CD4-positive, alpha-beta T cell treated with Interleukin-4 for 1 hour (primary cell): ENCODE results near the gene DBP.
"Not testable (repeated sequence)": the region's sequence is repeated elsewhere in the genome, so short reads cannot be mapped to it uniquely, and the experiment has no call there.

Source experiments
- DNase-seq, 2 donors: peaks; one replicate each; pipeline ENCODE4 v3.0.0-alpha.2; 2020 to 2022

Gene DBP

DNA sequence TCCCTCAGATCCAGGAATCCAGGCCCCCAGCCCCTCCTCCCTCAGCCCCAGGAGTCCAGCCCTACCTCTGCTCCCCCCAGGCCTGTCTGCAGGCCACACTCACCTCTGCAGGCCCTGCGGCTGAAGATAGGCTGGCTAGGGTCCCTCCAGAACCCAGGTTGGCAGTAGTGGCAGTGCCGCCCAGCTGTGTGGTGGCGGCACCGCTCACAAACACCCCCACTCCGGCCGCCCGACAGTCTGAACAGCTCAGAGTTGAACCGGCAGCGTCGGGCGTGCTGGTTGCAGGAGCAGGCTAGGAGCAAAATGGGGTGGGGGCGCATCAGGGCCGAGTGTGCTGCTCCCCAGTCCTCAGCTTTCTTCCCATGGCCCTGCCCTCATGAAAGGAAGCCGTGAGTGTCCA is 27.3 kb upstream of the DBP start:
- DNase-seq = no peak

DNA sequence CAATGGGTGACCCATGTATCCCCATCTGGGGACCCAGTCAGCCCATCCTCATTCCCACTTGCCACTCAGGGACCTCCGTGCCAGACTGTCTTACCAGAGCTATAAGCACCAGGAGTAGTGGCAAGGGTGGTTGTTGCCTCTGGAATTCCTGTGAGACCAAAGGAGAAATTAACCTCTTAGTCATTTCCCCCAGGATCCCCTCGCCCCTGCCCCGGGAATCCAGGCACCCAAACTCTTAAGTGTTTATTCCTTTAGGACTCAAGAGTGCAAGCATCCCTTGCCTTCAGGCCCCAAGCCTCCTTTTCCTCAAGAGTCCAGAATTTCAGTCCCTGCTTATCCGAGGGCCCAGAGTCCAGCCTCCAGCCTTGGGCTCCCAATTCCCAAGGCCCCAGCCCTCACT is 26.5 kb upstream of the DBP start:
- no peak for DNase-seq

DNA sequence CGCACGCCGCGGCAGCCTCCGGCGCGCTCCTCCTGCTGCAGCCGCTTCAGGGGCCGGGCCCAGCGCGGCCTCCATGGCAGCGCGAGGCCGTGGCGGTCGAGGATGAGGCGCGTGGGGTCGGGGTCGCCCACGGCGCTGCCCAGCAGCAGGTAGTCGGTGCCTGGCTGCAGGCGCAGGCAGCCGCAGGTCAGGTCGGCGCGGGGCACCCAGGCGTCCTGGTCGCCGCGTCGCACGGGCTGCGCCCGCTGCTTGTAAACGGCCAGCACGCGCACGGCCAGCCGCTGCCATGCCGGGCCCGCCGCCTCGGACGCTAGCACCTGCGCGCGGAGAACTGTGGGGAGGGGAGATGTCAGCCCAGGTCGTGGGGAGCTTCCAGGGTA is 24.5 kb upstream of the DBP start:
- no peak for DNase-seq

DNA sequence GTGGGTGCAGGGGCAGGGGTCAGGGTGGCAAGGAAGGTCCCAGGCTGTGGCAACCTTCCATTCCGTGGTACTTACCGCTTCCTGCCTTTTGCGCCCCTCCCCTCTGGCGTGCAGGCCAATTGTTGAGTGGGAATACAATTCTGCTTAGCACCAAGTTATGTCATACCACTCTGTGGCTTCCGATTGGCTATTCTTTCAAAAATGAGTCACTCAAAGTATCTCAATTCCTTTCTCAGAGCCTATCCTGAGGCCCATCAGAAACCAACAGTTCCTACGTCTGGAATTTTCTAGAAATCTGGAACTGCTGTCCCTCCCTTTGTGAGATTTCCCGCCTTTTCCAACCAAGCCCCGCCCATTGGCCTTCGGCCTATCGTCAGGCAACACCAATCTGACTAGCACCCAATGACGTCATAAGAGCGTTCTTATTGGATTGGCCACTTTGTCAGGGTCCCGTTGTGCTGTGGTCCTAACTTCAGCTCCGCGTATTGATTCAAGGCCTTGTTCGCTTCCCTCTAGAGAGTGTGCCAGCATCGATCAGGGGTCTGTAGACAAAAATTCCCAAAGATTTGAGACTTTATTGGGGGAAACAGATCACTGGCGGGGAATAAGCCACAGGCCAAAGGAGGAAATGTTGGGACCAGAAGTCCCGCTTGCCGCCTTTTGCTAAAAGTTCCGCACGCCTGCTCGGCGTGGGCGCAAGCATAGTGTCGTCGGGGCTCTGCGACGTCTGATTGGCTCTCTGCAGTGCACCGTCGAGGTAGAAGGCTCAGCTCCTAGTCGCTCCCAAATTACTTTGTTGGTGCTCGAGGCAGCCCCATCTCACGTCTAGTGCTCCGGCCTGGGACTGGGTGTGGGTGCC is 23.9 kb upstream of the DBP start:
- DNase-seq = peak; percentile 88 to 92

- DNase-seq = peak in 1 of 2 donors; percentile 39
Observed at GRCh38 chr19:48659768-48660167, 22.6 kb upstream of the DBP start.

GRCh38 chr19:48658483-48658882 is 21.3 kb upstream of the DBP start:
- no peak for DNase-seq

GRCh38 chr19:48657828-48658227 is 20.6 kb upstream of the DBP start:
- not testable (repeated sequence) for DNase-seq

DNA sequence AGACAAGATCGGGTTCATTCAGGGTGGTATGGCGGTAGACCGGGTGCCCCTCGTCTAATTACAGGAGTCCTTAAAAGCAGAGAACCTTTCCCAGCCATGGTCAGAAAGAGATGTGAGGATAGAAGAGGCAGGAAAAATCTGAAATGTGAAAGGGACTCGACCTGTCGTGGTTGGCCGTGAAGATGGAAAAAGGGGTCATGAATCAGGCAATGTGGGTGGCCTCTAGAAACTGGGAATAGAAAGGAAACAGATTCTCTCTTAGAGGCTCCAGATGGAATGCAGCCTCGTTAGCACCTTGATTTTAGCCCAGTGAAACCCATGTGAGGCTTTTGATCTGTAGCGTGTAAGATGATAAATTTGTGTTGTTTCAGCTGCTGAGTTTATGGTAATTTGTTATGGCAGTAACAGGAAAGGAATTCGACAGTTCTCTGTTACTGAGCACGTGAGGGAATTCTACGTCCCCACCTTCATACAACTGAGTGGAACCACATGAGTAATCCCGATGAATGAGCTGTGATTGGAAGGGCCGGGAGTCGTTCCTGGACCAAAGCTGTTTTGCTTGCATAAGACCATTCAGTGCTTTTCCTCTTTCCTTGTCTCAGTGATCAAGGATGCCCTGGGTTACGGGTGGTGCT is 19.8 kb upstream of the DBP start:
- DNase-seq = no peak

- DNase-seq = no peak
Observed at GRCh38 chr19:48654299-48655059, 17.3 kb upstream of the DBP start.

- DNase-seq = no peak
Observed at GRCh38 chr19:48651683-48652048, 14.5 kb upstream of the DBP start.

GRCh38 chr19:48650974-48651682 is 13.9 kb upstream of the DBP start:
- no peak for DNase-seq

- no peak for DNase-seq
Observed at GRCh38 chr19:48648134-48648533, 11.0 kb upstream of the DBP start.

DNA sequence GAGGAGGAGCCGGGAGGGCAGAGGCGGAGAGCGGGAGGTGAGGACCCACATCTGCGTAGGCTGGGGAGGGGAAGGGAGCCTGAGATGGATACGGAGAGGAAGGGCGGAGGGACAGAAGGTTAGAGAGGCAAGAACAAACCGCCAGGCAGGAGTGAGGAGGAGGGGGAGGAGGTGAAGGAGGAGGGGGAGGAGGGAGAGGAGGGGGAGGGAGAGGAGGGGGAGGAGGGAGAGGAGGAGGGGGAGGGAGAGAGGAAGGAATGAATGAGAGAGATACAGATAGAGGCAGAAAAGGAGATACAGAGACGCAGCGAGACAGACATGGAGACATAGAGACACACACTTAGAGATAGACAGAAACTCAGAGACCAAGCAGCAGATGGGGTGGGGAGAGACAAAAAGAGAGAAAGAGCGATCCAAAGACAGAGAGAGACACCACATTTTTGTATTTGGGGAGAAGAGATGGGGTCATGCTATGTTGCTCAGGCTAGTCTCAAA is 9.6 kb upstream of the DBP start:
- DNase-seq = no peak

DNA sequence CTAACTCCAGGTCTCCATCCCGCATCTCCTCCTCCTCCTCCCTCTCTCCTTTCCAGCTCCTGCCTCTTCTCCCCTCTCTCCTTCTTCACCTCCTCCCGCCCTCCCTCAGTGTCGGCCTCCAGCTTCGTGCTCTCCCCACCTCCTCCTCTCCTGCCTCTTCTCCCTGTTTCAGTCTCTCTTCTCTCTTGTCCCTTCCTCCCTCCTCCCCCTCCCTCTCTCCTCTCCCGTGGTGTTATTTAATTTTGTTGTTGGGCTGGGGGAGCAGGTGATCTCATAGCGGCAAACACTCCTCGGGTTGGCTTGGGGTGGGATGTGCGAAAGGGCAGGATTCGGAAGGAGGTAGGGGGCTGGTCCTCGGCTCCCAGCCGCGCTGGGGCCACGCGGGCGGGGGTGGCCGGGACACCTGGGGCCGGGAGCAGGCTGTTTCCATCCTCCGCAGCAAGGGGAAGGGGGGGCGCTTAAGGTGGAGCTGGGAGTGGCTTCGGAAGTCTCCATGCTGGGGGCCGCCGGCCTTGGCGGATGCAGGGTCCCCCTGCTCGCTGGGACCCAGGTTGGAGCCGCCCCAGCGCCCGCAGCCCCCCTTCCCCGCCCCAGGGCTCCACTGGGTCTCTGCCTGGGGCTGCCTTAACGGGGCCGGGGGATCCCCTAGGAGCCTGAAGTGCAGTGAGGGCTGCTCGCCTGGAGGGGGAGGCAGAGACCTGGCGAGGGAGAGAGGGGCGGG is 9.0 kb upstream of the DBP start, which contains the start of gene CA11:
Gene CA11, minus strand, starts transcription at position 187 of the 721 bp plus-strand sequence. CDS start 555 bp downstream, outside the sequence.
- peak; percentile 93 to 95 for DNase-seq

- no peak for DNase-seq
Observed at GRCh38 chr19:48645620-48646000, 8.4 kb upstream of the DBP start.

GRCh38 chr19:48644839-48645619 is 7.8 kb upstream of the DBP start:
- peak; percentile 82 to 83 for DNase-seq

GRCh38 chr19:48644355-48644754 is 7.2 kb upstream of the DBP start:
- no peak for DNase-seq

DNA sequence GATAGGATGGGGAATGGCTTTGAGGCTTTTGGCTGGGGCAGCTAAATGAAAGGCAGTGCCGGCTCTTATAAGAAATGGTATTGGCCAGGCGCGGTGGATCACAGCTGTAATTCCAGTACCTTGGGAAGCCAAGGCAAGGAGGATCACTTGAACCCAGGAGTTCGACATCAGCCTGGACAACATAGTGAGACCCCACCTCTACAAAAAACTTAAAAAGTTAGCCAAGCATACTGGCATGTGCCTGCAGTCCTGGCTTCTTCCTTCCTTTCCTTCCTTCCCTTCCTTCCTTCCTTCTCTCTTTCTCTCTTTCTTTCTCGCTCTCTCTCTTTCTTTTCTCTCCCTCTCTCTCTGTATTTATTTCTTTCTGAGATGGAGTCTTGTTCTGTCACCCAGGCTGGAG is 5.7 kb upstream of the DBP start:
- DNase-seq = no peak

GRCh38 chr19:48641850-48642249 is 4.7 kb upstream of the DBP start:
- DNase-seq = no peak

GRCh38 chr19:48639483-48640375 is 2.5 kb upstream of the DBP start:
- DNase-seq = peak; percentile 42 to 50
